Astrocyte (in vitro differentiated cells and primary cell): Measurements from ENCODE around the gene TJP1. TPM values are rescaled to one million over a fixed set of nuclear protein-coding genes. Genes with fewer than 3 reads are reported as not detected.
A peak's percentile ranks its signal among the peaks of the same experiment; 100 is the strongest.

Experiments
- DNase-seq: peaks from one replicate; pipeline ENCODE4 v3.0.0-alpha.2; 2010; ENCODE audit warnings: low read depth
- FAIRE-seq: peaks from 2 replicates; lab custom pipeline; 2011; peaks lifted over from hg19 to GRCh38; lab: Jason Lieb, UNC
- H2AFZ ChIP-seq: 2 replicates; pipeline ENCODE4 v1.6.0; 2012; ENCODE audit warnings: low read depth, low read length, inconsistent platforms
- H3K27ac ChIP-seq: 2 replicates; pipeline ENCODE4 v1.5.1; 2011; ENCODE audit warnings: low read depth, low read length, inconsistent platforms
- H3K27me3 ChIP-seq: 2 replicates; pipeline ENCODE4 v1.6.0; 2011; ENCODE audit warnings: low read length, inconsistent platforms; ENCODE audit not compliant: insufficient read depth
- H3K36me3 ChIP-seq: 2 replicates; pipeline ENCODE4 v1.5.1; 2011; ENCODE audit warnings: low read length, inconsistent platforms; ENCODE audit not compliant: insufficient read depth
- H3K4me1 ChIP-seq: 2 replicates; pipeline ENCODE4 v1.5.1; 2011; ENCODE audit warnings: low read length, inconsistent platforms; ENCODE audit not compliant: insufficient read depth
- H3K4me2 ChIP-seq: 2 replicates; pipeline ENCODE4 v1.6.0; 2012; ENCODE audit warnings: low read length, inconsistent platforms
- H3K4me3 ChIP-seq: 2 replicates; pipeline ENCODE4 v1.5.1; 2011; ENCODE audit warnings: low read depth, mild to moderate bottlenecking, low read length, inconsistent platforms; ENCODE audit not compliant: insufficient read depth
- H3K79me2 ChIP-seq: 2 replicates; pipeline ENCODE4 v1.6.0; 2012; ENCODE audit warnings: mild to moderate bottlenecking, low read length, inconsistent platforms; ENCODE audit not compliant: insufficient read depth
- H3K9ac ChIP-seq: 2 replicates; pipeline ENCODE4 v1.6.0; 2012; ENCODE audit warnings: mild to moderate bottlenecking, low read length, inconsistent platforms
- H3K9me3 ChIP-seq: 2 replicates; pipeline ENCODE4 v1.5.1; 2012; ENCODE audit warnings: low read depth, mild to moderate bottlenecking, low read length, inconsistent platforms; ENCODE audit not compliant: insufficient read depth
- H4K20me1 ChIP-seq: 2 replicates; pipeline ENCODE4 v1.6.0; 2012; ENCODE audit warnings: low read length, inconsistent platforms; ENCODE audit not compliant: insufficient read depth
- H3K27ac Mint-ChIP-seq: one replicate; pipeline ENCODE4 v1.8.0; 2021; ENCODE audit warnings: mild to moderate bottlenecking, mixed read lengths; ENCODE audit not compliant: unreplicated experiment
- H3K27me3 Mint-ChIP-seq: one replicate; pipeline ENCODE4 v1.8.0; 2021; ENCODE audit warnings: low read depth, mixed read lengths; ENCODE audit not compliant: unreplicated experiment
- H3K36me3 Mint-ChIP-seq: one replicate; pipeline ENCODE4 v1.8.0; 2021; ENCODE audit warnings: low read depth, mixed read lengths; ENCODE audit not compliant: unreplicated experiment
- H3K4me1 Mint-ChIP-seq: one replicate; pipeline ENCODE4 v1.8.0; 2021; ENCODE audit warnings: low read depth, mixed read lengths; ENCODE audit not compliant: unreplicated experiment
- H3K4me3 Mint-ChIP-seq: one replicate; pipeline ENCODE4 v1.8.0; 2021; ENCODE audit warnings: mild to moderate bottlenecking, moderate library complexity, mixed read lengths; ENCODE audit not compliant: unreplicated experiment
- H3K9me3 Mint-ChIP-seq: one replicate; pipeline ENCODE4 v1.8.0; 2021; ENCODE audit warnings: mild to moderate bottlenecking, mixed read lengths; ENCODE audit not compliant: unreplicated experiment
- EZH2 ChIP-seq: IDR thresholded peaks from 2 replicates; pipeline ENCODE4 v1.6.1; 2012; ENCODE audit warnings: mild to moderate bottlenecking, low read length, inconsistent platforms; ENCODE audit not compliant: insufficient read depth
- total RNA-seq: library from RNA; stranded (reverse); gene quantifications from 2 replicates; pipeline ENCODE4 v1.2.1, GENCODE V29; 2021
- TF ChIP-seq, protein P1 (sequence below): IDR thresholded peaks from 2 replicates; pipeline ENCODE4 v1.5.1; 2011; ENCODE audit warnings: low read depth, mild to moderate bottlenecking, inconsistent platforms, low read length, moderate library complexity; ENCODE audit not compliant: insufficient read depth

TJP1 gene
- total RNA-seq, 1 donor from 2014 or later = 137 TPM

GRCh38 chr15:29740692-29741311, 81.5 kb downstream of the TJP1 start:
- Histone ChIP-seq H3K27me3 (no peaks in the 10 kb centered on the region), H3K36me3 (peaks cover 24% of the 10 kb centered on the region), H3K79me2 (no peaks in the 10 kb centered on the region), H3K27ac (no peak overlapping the region), H2AFZ (no peak overlapping the region), H4K20me1 (peaks cover 16% of the 10 kb centered on the region), H3K4me3 (no peak overlapping the region), H3K4me2 (no peak overlapping the region), H3K9ac (no peak overlapping the region), H3K9me3 (no peaks in the 10 kb centered on the region), H3K4me1 (peaks cover 12% of the 10 kb centered on the region)
- FAIRE-seq = no peak
- no peaks in the 10 kb centered on the region for H3K9me3 Mint-ChIP-seq
- no peak for TF ChIP-seq EZH2
- TF ChIP-seq, protein P1, sequence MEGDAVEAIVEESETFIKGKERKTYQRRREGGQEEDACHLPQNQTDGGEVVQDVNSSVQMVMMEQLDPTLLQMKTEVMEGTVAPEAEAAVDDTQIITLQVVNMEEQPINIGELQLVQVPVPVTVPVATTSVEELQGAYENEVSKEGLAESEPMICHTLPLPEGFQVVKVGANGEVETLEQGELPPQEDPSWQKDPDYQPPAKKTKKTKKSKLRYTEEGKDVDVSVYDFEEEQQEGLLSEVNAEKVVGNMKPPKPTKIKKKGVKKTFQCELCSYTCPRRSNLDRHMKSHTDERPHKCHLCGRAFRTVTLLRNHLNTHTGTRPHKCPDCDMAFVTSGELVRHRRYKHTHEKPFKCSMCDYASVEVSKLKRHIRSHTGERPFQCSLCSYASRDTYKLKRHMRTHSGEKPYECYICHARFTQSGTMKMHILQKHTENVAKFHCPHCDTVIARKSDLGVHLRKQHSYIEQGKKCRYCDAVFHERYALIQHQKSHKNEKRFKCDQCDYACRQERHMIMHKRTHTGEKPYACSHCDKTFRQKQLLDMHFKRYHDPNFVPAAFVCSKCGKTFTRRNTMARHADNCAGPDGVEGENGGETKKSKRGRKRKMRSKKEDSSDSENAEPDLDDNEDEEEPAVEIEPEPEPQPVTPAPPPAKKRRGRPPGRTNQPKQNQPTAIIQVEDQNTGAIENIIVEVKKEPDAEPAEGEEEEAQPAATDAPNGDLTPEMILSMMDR = no peak
- H3K36me3 Mint-ChIP-seq = peaks cover 9% of the 10 kb centered on the region
- no peak for DNase-seq
- H3K4me3 Mint-ChIP-seq = no peak overlapping the region
- H3K27me3 Mint-ChIP-seq = no peaks in the 10 kb centered on the region
- H3K27ac Mint-ChIP-seq = no peak overlapping the region
- H3K4me1 Mint-ChIP-seq = peaks cover 15% of the 10 kb centered on the region

- Histone ChIP-seq H3K79me2 (no peaks in the 10 kb centered on the region), H4K20me1 (peaks cover 6% of the 10 kb centered on the region), H3K27ac (peak overlapping the region; percentile 25), H3K4me3 (no peak overlapping the region), H3K4me2 (peak overlapping the region; percentile 35), H3K4me1 (peaks cover 15% of the 10 kb centered on the region), H3K36me3 (peaks cover 46% of the 10 kb centered on the region), H3K9me3 (no peaks in the 10 kb centered on the region), H3K27me3 (no peaks in the 10 kb centered on the region), H3K9ac (no peak overlapping the region), H2AFZ (no peak overlapping the region)
- H3K4me1 Mint-ChIP-seq = peaks cover 22% of the 10 kb centered on the region
- peak; percentile 47 for DNase-seq
- peak overlapping the region; percentile 19 for H3K27ac Mint-ChIP-seq
- no peaks in the 10 kb centered on the region for H3K27me3 Mint-ChIP-seq
- peak; percentile 32 for FAIRE-seq
- TF ChIP-seq EZH2 = no peak
- TF ChIP-seq, protein P1 = no peak
- no peak overlapping the region for H3K4me3 Mint-ChIP-seq
- H3K9me3 Mint-ChIP-seq = no peaks in the 10 kb centered on the region
- peaks cover 16% of the 10 kb centered on the region for H3K36me3 Mint-ChIP-seq
These were observed 85.6 kb downstream of the TJP1 start for GRCh38 chr15:29736744-29737020.

GRCh38 chr15:29736012-29736743, 86.1 kb downstream of the TJP1 start:
- Histone ChIP-seq H3K36me3 (peaks cover 46% of the 10 kb centered on the region), H4K20me1 (peaks cover 6% of the 10 kb centered on the region), H3K79me2 (no peaks in the 10 kb centered on the region), H3K4me3 (no peak overlapping the region), H3K4me1 (peaks cover 15% of the 10 kb centered on the region), H2AFZ (no peak overlapping the region), H3K27me3 (no peaks in the 10 kb centered on the region), H3K9me3 (no peaks in the 10 kb centered on the region), H3K9ac (no peak overlapping the region), H3K27ac (peak overlapping the region; percentile 25), H3K4me2 (peak overlapping the region; percentile 35)
- Mint-ChIP-seq H3K27me3 (no peaks in the 10 kb centered on the region), H3K4me1 (peaks cover 22% of the 10 kb centered on the region), H3K9me3 (no peaks in the 10 kb centered on the region), H3K4me3 (no peak overlapping the region), H3K36me3 (peaks cover 16% of the 10 kb centered on the region), H3K27ac (peak overlapping the region; percentile 15)
- FAIRE-seq = peak; percentile 34
- TF ChIP-seq, protein P1 = no peak
- no peak for TF ChIP-seq EZH2
- peak; percentile 27 for DNase-seq
